Limb (tissue), 2 donors: ENCODE results near the gene FRRS1.
"Not testable (repeated sequence)": the region's sequence is repeated elsewhere in the genome, so short reads cannot be mapped to it uniquely, and the experiment has no call there.

Experiments
- DNase-seq, 2 donors: peaks; one replicate each; pipeline ENCODE4 v3.0.0-alpha.2; 2016; ENCODE audit errors: extremely low spot score in 2 of 2

Gene FRRS1

GRCh38 chr1:99766378-99766800 lies at the start of gene FRRS1:
Gene FRRS1 (minus strand): TSS chr1:99766635. CDS start chr1:99748768, 17,867 bp downstream.
- peak; percentile 40 to 75 for DNase-seq

- no peak for DNase-seq
These were observed 48.0 kb upstream of the FRRS1 start for GRCh38 chr1:99814373-99814900.

GRCh38 chr1:99811747-99812146 lies 45.3 kb upstream of the FRRS1 start:
- DNase-seq: no peak

- no peak for DNase-seq
These were observed 44.6 kb upstream of the FRRS1 start for GRCh38 chr1:99811075-99811474.

- DNase-seq: peak; percentile 48 to 93
These were observed 42.1 kb upstream of the FRRS1 start for GRCh38 chr1:99808391-99809115.

- no peak for DNase-seq
These were observed 40.4 kb upstream of the FRRS1 start for GRCh38 chr1:99806882-99807281.

- DNase-seq: no peak
These were observed 35.1 kb upstream of the FRRS1 start for GRCh38 chr1:99801584-99801983.

GRCh38 chr1:99793861-99794260 lies 27.4 kb upstream of the FRRS1 start:
- DNase-seq: not testable (repeated sequence)

GRCh38 chr1:99789715-99790114 lies 23.3 kb upstream of the FRRS1 start:
- DNase-seq: no peak

- no peak for DNase-seq
These were observed 22.5 kb upstream of the FRRS1 start for GRCh38 chr1:99788896-99789295.

- DNase-seq: no peak
These were observed 20.5 kb upstream of the FRRS1 start for GRCh38 chr1:99786751-99787501.

GRCh38 chr1:99784809-99785255 lies 18.4 kb upstream of the FRRS1 start:
- no peak for DNase-seq

GRCh38 chr1:99784143-99784542 lies 17.7 kb upstream of the FRRS1 start:
- DNase-seq: no peak

GRCh38 chr1:99782920-99783319 lies 16.5 kb upstream of the FRRS1 start:
- DNase-seq: no peak

- DNase-seq: no peak
These were observed 16.0 kb upstream of the FRRS1 start for GRCh38 chr1:99782397-99782796.

- no peak for DNase-seq
These were observed 15.4 kb upstream of the FRRS1 start for GRCh38 chr1:99781798-99782197.

- DNase-seq: no peak
These were observed 11.3 kb upstream of the FRRS1 start for GRCh38 chr1:99777752-99778151.

GRCh38 chr1:99776120-99776519 lies 9.7 kb upstream of the FRRS1 start:
- DNase-seq: no peak

- DNase-seq: no peak
These were observed 6.4 kb upstream of the FRRS1 start for GRCh38 chr1:99772809-99773208.

GRCh38 chr1:99771513-99771918 lies 5.1 kb upstream of the FRRS1 start:
- DNase-seq: no peak

- DNase-seq: no peak
These were observed 2.2 kb upstream of the FRRS1 start for GRCh38 chr1:99768524-99769245.

GRCh38 chr1:99768104-99768503 lies 1.7 kb upstream of the FRRS1 start:
- no peak for DNase-seq
